ENCODE data around the gene CNN1. TPM values are rescaled to one million over a fixed set of nuclear protein-coding genes. Genes with fewer than 3 reads are reported as not detected.
A peak's percentile ranks its signal among the peaks of the same experiment; 100 is the strongest.
"Not testable (repeated sequence)": the region's sequence is repeated elsewhere in the genome, so short reads cannot be mapped to it uniquely, and the experiment has no call there.

CNN1 gene
- total and polyA plus RNA-seq, 9 donors = 40.4 to 144 (median 72.4) TPM

DNA sequence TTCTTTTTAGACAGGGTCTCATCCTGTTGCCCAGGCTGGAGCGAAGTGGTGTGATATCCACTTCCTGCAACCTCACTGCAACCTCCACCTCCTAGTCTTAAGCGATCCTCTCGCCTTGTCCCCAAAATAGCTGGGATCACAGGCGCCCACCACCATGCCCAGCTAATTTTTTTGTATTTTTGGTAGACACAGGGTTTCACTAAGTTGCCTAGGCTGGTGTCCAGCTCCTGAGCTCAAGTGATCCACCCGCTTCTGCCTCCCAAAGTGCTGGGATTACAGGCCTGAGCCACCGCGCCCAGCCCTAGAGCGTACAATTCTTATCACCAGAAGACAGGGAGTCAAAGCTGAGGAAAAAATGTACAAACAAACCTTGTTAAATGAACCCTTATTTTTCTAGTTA is 24.9 kb downstream of the CNN1 start:
- no peaks in the 10 kb centered on the region for H3K27me3 ChIP-seq (ENCODE audit: control insufficient read depth, insufficient read depth, low read length)
- 60% methylated on average over 1 of the region's 8 CpGs for WGBS (ENCODE audit: insufficient coverage)
- H3K4me3 ChIP-seq (ENCODE audit: low read length) = no peak overlapping the region
- DNase-seq = no peak
- peaks cover 10% of the 10 kb centered on the region for H3K4me1 ChIP-seq (ENCODE audit: control insufficient read depth, insufficient read depth, low read length)
- H3K27ac ChIP-seq (ENCODE audit: low read length) = no peak overlapping the region
- H3K36me3 ChIP-seq (ENCODE audit: control insufficient read depth, insufficient read depth, low read length) = no peaks in the 10 kb centered on the region
- no peaks in the 10 kb centered on the region for H3K9me3 ChIP-seq (replicated peaks; ENCODE audit: control insufficient read depth, low read depth, low read length)

- not testable (repeated sequence) for H3K9me3 ChIP-seq (replicated peaks; ENCODE audit: control insufficient read depth, low read depth, low read length); DNase-seq; H3K27ac ChIP-seq (ENCODE audit: low read length); H3K4me3 ChIP-seq (ENCODE audit: low read length); H3K36me3 ChIP-seq (ENCODE audit: control insufficient read depth, insufficient read depth, low read length); H3K27me3 ChIP-seq (ENCODE audit: control insufficient read depth, insufficient read depth, low read length)
- WGBS (ENCODE audit: insufficient coverage) = 33% methylated on average over 1 of the region's 6 CpGs
- peaks cover 10% of the 10 kb centered on the region for H3K4me1 ChIP-seq (ENCODE audit: control insufficient read depth, insufficient read depth, low read length)
These were observed 25.6 kb downstream of the CNN1 start for GRCh38 chr19:11564082-11564807.

DNA sequence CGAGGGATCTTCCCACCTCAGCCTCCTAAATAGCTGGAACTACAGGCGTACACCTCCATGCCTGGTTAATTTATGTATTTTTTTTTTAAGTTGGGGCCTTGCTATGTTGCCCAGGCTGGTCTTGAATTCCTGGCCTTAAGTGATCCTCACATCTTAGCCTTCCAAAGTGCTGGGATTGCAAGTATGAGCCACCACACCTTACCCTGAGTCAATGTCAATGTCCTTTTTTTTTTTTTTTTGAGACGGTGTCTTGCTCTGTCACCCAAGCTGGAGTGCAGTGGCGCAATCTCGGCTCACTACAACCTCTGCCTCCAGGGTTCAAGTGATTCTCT is 27.0 kb downstream of the CNN1 start:
- H3K36me3 ChIP-seq (ENCODE audit: control insufficient read depth, insufficient read depth, low read length); H3K4me1 ChIP-seq (ENCODE audit: control insufficient read depth, insufficient read depth, low read length); H3K9me3 ChIP-seq (replicated peaks; ENCODE audit: control insufficient read depth, low read depth, low read length); H3K27ac ChIP-seq (ENCODE audit: low read length); DNase-seq; H3K4me3 ChIP-seq (ENCODE audit: low read length); H3K27me3 ChIP-seq (ENCODE audit: control insufficient read depth, insufficient read depth, low read length): not testable (repeated sequence)
- no CpG with 5 or more reads among the region's 5 CpGs for WGBS (ENCODE audit: insufficient coverage)

- no peak for DNase-seq
- H3K4me3 ChIP-seq (ENCODE audit: low read length) = no peak overlapping the region
- no peaks in the 10 kb centered on the region for H3K36me3 ChIP-seq (ENCODE audit: control insufficient read depth, insufficient read depth, low read length)
These were observed 27.5 kb downstream of the CNN1 start for GRCh38 chr19:11566164-11566563.

GRCh38 chr19:11570039-11570462 is 31.4 kb downstream of the CNN1 start:
- H3K4me1 ChIP-seq (ENCODE audit: control insufficient read depth, insufficient read depth, low read length) = no peaks in the 10 kb centered on the region
- H3K27me3 ChIP-seq (ENCODE audit: control insufficient read depth, insufficient read depth, low read length) = no peaks in the 10 kb centered on the region
- no peak overlapping the region for H3K27ac ChIP-seq (ENCODE audit: low read length)
- H3K9me3 ChIP-seq (replicated peaks; ENCODE audit: control insufficient read depth, low read depth, low read length) = no peaks in the 10 kb centered on the region
- no peak for DNase-seq
- H3K36me3 ChIP-seq (ENCODE audit: control insufficient read depth, insufficient read depth, low read length) = no peaks in the 10 kb centered on the region
- no peak overlapping the region for H3K4me3 ChIP-seq (ENCODE audit: low read length)
- WGBS (ENCODE audit: insufficient coverage) = 13% methylated on average over 3 of the region's 5 CpGs

More at GRCh38 chr19:11566164-11566563, 27.5 kb downstream of the CNN1 start:
- Histone ChIP-seq H3K9me3 (replicated peaks; ENCODE audit: control insufficient read depth, low read depth, low read length) (no peaks in the 10 kb centered on the region), H3K27me3 (ENCODE audit: control insufficient read depth, insufficient read depth, low read length) (no peaks in the 10 kb centered on the region), H3K27ac (ENCODE audit: low read length) (no peak overlapping the region), H3K4me1 (ENCODE audit: control insufficient read depth, insufficient read depth, low read length) (no peaks in the 10 kb centered on the region)
- 83% methylated on average over 2 of the region's 2 CpGs for WGBS (ENCODE audit: insufficient coverage)

- H3K27me3 ChIP-seq (ENCODE audit: control insufficient read depth, insufficient read depth, low read length); H3K4me1 ChIP-seq (ENCODE audit: control insufficient read depth, insufficient read depth, low read length); H3K9me3 ChIP-seq (replicated peaks; ENCODE audit: control insufficient read depth, low read depth, low read length); H3K36me3 ChIP-seq (ENCODE audit: control insufficient read depth, insufficient read depth, low read length); DNase-seq; H3K27ac ChIP-seq (ENCODE audit: low read length); H3K4me3 ChIP-seq (ENCODE audit: low read length): not testable (repeated sequence)
- 65% methylated on average over 2 of the region's 6 CpGs for WGBS (ENCODE audit: insufficient coverage)
These were observed 34.7 kb downstream of the CNN1 start for GRCh38 chr19:11573354-11573753.

DNA sequence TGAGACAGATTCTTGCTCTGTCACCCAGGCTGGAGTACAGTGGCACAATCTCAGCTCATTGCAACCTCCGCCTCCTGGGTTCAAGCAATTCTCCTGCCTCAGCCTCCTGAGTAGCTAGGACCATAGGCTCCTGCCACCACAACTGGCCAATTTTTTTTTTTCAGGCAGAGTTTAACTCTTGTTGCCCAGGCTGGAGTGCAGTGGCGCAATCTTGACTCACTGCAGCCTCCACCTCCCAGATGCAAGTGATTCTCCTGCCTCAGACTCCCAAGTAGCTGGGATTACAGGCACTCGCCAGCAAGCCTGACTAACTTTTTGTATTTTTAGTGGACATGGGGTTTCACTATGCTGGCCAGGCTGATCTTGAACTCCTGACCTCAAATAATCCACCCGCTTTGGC is 35.1 kb downstream of the CNN1 start:
- H3K4me3 ChIP-seq (ENCODE audit: low read length); DNase-seq; H3K9me3 ChIP-seq (replicated peaks; ENCODE audit: control insufficient read depth, low read depth, low read length); H3K27ac ChIP-seq (ENCODE audit: low read length); H3K4me1 ChIP-seq (ENCODE audit: control insufficient read depth, insufficient read depth, low read length); H3K36me3 ChIP-seq (ENCODE audit: control insufficient read depth, insufficient read depth, low read length): not testable (repeated sequence)
- H3K27me3 ChIP-seq (ENCODE audit: control insufficient read depth, insufficient read depth, low read length) = peaks cover 11% of the 10 kb centered on the region
- WGBS (ENCODE audit: insufficient coverage) = 81% methylated on average over 2 of the region's 4 CpGs

- Histone ChIP-seq H3K36me3 (ENCODE audit: control insufficient read depth, insufficient read depth, low read length) (no peaks in the 10 kb centered on the region), H3K27ac (ENCODE audit: low read length) (no peak overlapping the region), H3K4me3 (ENCODE audit: low read length) (no peak overlapping the region), H3K9me3 (replicated peaks; ENCODE audit: control insufficient read depth, low read depth, low read length) (no peaks in the 10 kb centered on the region), H3K27me3 (ENCODE audit: control insufficient read depth, insufficient read depth, low read length) (peaks cover 15% of the 10 kb centered on the region), H3K4me1 (ENCODE audit: control insufficient read depth, insufficient read depth, low read length) (peaks cover 10% of the 10 kb centered on the region)
- DNase-seq = no peak
- WGBS (ENCODE audit: insufficient coverage) = 80% methylated on average over 9 of the region's 9 CpGs
These were observed 36.0 kb downstream of the CNN1 start for GRCh38 chr19:11574689-11575088.

DNA sequence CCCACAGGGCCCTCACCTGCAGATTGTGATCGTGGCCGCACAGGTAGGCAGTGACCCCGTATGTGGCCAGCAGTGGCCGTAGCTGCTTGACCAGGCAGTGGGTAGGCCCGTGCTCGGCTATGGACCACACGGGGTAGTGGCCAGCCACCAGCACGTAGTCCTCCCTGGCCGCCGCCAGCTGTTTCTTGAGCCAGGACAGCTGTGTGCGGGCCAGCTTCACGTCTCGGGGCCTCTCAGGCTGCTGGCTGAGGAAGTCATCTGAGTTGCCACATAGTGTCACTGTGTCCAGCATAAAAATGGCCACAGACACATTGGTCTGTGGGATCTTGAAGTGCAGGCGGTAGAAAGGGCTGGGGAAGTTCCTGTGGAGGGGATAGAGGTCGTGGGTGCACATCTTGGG is 37.6 kb downstream of the CNN1 start:
- Histone ChIP-seq H3K9me3 (replicated peaks; ENCODE audit: control insufficient read depth, low read depth, low read length) (no peaks in the 10 kb centered on the region), H3K4me1 (ENCODE audit: control insufficient read depth, insufficient read depth, low read length) (peaks cover 10% of the 10 kb centered on the region)
- 75% methylated on average over 15 of the region's 15 CpGs for WGBS (ENCODE audit: insufficient coverage)

GRCh38 chr19:11577451-11578257 is 39.0 kb downstream of the CNN1 start, which contains the start of gene ACP5:
TSS of gene ACP5 (minus strand) at chr19:11577645. CDS start at chr19:11577317, 328 bp downstream.
- H3K27ac ChIP-seq (ENCODE audit: low read length) = no peak within 1 kb of the TSS
- no peaks in the 10 kb centered on the region for H3K9me3 ChIP-seq (replicated peaks; ENCODE audit: control insufficient read depth, low read depth, low read length)
- 55% methylated on average over 13 of the region's 18 CpGs for WGBS (ENCODE audit: insufficient coverage)

More for the DNA sequence above, 37.6 kb downstream of the CNN1 start:
- no peaks in the 10 kb centered on the region for H3K36me3 ChIP-seq (ENCODE audit: control insufficient read depth, insufficient read depth, low read length)
- peaks cover 15% of the 10 kb centered on the region for H3K27me3 ChIP-seq (ENCODE audit: control insufficient read depth, insufficient read depth, low read length)
- no peak overlapping the region for H3K27ac ChIP-seq (ENCODE audit: low read length)
- H3K4me3 ChIP-seq (ENCODE audit: low read length) = no peak overlapping the region
- no peak for DNase-seq

More at GRCh38 chr19:11577451-11578257, 39.0 kb downstream of the CNN1 start, which contains the start of gene ACP5:
- Histone ChIP-seq H3K27me3 (ENCODE audit: control insufficient read depth, insufficient read depth, low read length) (peaks cover 15% of the 10 kb centered on the region), H3K4me1 (ENCODE audit: control insufficient read depth, insufficient read depth, low read length) (peaks cover 10% of the 10 kb centered on the region), H3K4me3 (ENCODE audit: low read length) (peak within 1 kb of the TSS; percentile 24), H3K36me3 (ENCODE audit: control insufficient read depth, insufficient read depth, low read length) (no peaks in the 10 kb centered on the region)
- DNase-seq = no peak

All from muscle of leg (tissue), 11 donors.